HepG2 (cell line): ENCODE data around the gene VWA1. TPM values are rescaled to one million over a fixed set of nuclear protein-coding genes. Genes with fewer than 3 reads are reported as not detected.
"Not testable (repeated sequence)": the region's sequence is repeated elsewhere in the genome, so short reads cannot be mapped to it uniquely, and the experiment has no call there.

Experiments used
- ATAC-seq: fragments of 200-7000 bp; cut with Tn5 transposase; 3 replicates; pipeline ENCODE4 v1.9.1; 2020; ENCODE audit warnings: mild to moderate bottlenecking, moderate library complexity
- BruUV-seq: library from RNA; stranded (reverse); fragments of 400-500 nt; replicated peaks from 2 replicates; lab custom pipeline; 2021; lab: Mats Ljungman, UMichigan
- CTCF ChIA-PET: fragments of 300-600 bp; formaldehyde crosslinking; extraction: SDS; loops from one replicate; lab custom pipeline; 2021; ENCODE audit warnings: low total read pairs, inconsistent platforms, low intra/inter-chr PET ratio; lab: Yijun Ruan, JAX
- POLR2A ChIA-PET: fragments of 350-600 bp; sonication (Branson Sonifier 250); formaldehyde crosslinking; loops from one replicate; lab custom pipeline; 2020; ENCODE audit warnings: antibody characterized with exemption, inconsistent platforms; lab: Yijun Ruan, JAX
- DNase-seq: peaks from one replicate; pipeline ENCODE4 v3.0.0-alpha.2; 2015; ENCODE audit warnings: low spot score
- FAIRE-seq: peaks from 3 replicates; lab custom pipeline; 2011; peaks lifted over from hg19 to GRCh38; lab: Jason Lieb, UNC
- H2AFZ ChIP-seq: one replicate; pipeline ENCODE4 v1.6.1; 2011; ENCODE audit warnings: low read length, inconsistent platforms
- H3K27ac ChIP-seq: fragments of 300-600 bp; 3 replicates; pipeline ENCODE4 v1.8.0; 2011; ENCODE audit warnings: mixed run types, mild to moderate bottlenecking, mixed read lengths, low read length, inconsistent platforms; ENCODE audit not compliant: insufficient read depth; ENCODE audit errors: extremely low read length
- H3K27me3 ChIP-seq, 2 experiments: fragments of 200-600 bp in 1 of 2; 2 replicates in 1 of 2; 3 replicates in 1 of 2; pipeline versions ENCODE4 v1.6.0 to v1.8.0; 2011; ENCODE audit warnings: low read length in 2 of 2, mild to moderate bottlenecking in 2 of 2, moderate library complexity in 2 of 2, inconsistent platforms in 1 of 2; ENCODE audit not compliant: insufficient read depth in 2 of 2, control insufficient read depth in 1 of 2
- H3K36me3 ChIP-seq, 2 experiments: fragments of 200-600 bp in 1 of 2; replicated peaks in 1 of 2; 2 replicates in 1 of 2; 3 replicates in 1 of 2; pipeline versions ENCODE4 v1.5.1 to v1.8.0; 2011; ENCODE audit warnings: low read length in 2 of 2, inconsistent platforms in 1 of 2; ENCODE audit not compliant: insufficient read depth in 2 of 2, control insufficient read depth in 1 of 2
- H3K4me1 ChIP-seq: 2 replicates; pipeline ENCODE4 v1.5.1; 2012; ENCODE audit warnings: low read length, inconsistent platforms; ENCODE audit not compliant: insufficient read depth
- H3K4me2 ChIP-seq: 2 replicates; pipeline ENCODE4 v1.6.0; 2011; ENCODE audit warnings: low read depth, low read length, inconsistent platforms
- H3K4me3 ChIP-seq, 3 experiments: fragments of 200-600 bp in 1 of 3; sonication (generic), shearing (Covaris generic) in 1 of 3; replicated peaks in 1 of 3; 2 replicates each; pipeline ENCODE4 v1.5.1; 2011 to 2016; ENCODE audit warnings: low read length in 3 of 3, inconsistent platforms in 2 of 3, low read depth in 2 of 3, mild to moderate bottlenecking in 2 of 3, control low read depth in 1 of 3, mixed read lengths in 1 of 3; ENCODE audit not compliant: insufficient read depth in 1 of 3
- H3K79me2 ChIP-seq: one replicate; pipeline ENCODE4 v1.6.1; 2011; ENCODE audit warnings: low read length, inconsistent platforms; ENCODE audit not compliant: insufficient read depth
- H3K9ac ChIP-seq: 2 replicates; pipeline ENCODE4 v1.6.0; 2011; ENCODE audit warnings: mild to moderate bottlenecking, low read depth, low read length, inconsistent platforms; ENCODE audit not compliant: insufficient read depth
- H3K9me3 ChIP-seq: 2 replicates; pipeline ENCODE4 v1.5.1; 2012; ENCODE audit warnings: mild to moderate bottlenecking, low read length
- H4K20me1 ChIP-seq: 2 replicates; pipeline ENCODE4 v1.6.0; 2011; ENCODE audit warnings: inconsistent platforms, mild to moderate bottlenecking, low read length, moderate library complexity; ENCODE audit not compliant: insufficient read depth
- ETV5 ChIP-seq: IDR thresholded peaks from 2 replicates; pipeline ENCODE4 v1.6.1; 2018; ENCODE audit warnings: missing biosample characterization, missing genetic modification reagents, inconsistent platforms, borderline replicate concordance
- GATAD2A ChIP-seq: IDR thresholded peaks from 2 replicates; pipeline ENCODE4 v1.6.1; 2016
- ISX ChIP-seq: sonication (generic); formaldehyde crosslinking; conservative IDR thresholded peaks from 2 replicates; pipeline ENCODE4 v1.5.0; 2020; ENCODE audit warnings: missing genetic modification reagents
- KMT2B ChIP-seq: IDR thresholded peaks from 2 replicates; pipeline ENCODE4 v1.6.1; 2016; ENCODE audit warnings: missing genetic modification reagents, missing compliant biosample characterization
- ZBTB38 ChIP-seq: sonication (generic); formaldehyde crosslinking; IDR thresholded peaks from 2 replicates; pipeline ENCODE4 v1.5.1; 2020; ENCODE audit warnings: mild to moderate bottlenecking, missing genetic modification reagents
- ZNF282 ChIP-seq: fragments of 450-650 bp; IDR thresholded peaks from 2 replicates; pipeline ENCODE4 v1.6.1; 2018; ENCODE audit not compliant: partially characterized antibody
- ZNF354B ChIP-seq: sonication (generic); formaldehyde crosslinking; IDR thresholded peaks from 2 replicates; pipeline ENCODE4 v1.8.0; 2022; ENCODE audit warnings: mild to moderate bottlenecking, missing genetic modification reagents
- ZNF430 ChIP-seq: sonication (generic); formaldehyde crosslinking; IDR thresholded peaks from 2 replicates; pipeline ENCODE4 v1.9.0; 2021; ENCODE audit warnings: mild to moderate bottlenecking, missing genetic modification reagents
- WGBS: methylation state at CpG from one replicate; pipeline ENCODE4 v1.1.6; 2017; ENCODE audit warnings: low lambda C conversion rate; 5-methylcytosine and 5-hydroxymethylcytosine counted together
- in situ Hi-C: cut with HindIII; loops from 2 replicates; pipeline ENCODE4 v1.10.0; 2017; ENCODE audit warnings: low pct_unique_long_range_greater_than_20kb; ENCODE audit not compliant: extremely low pct_ligation_motif_present
- intact Hi-C: fragments of 100-400 bp; cut with micrococcal nuclease; formaldehyde crosslinking; loops from one replicate; pipeline ENCODE4 v1.10.0; 2022; ENCODE audit not compliant: unreplicated experiment
- polyA plus RNA-seq, 8 experiments: library from polyadenylated mRNA; depleted of rRNA in 3 of 8; stranded (reverse) in 7 of 8; unstranded in 1 of 8; fragments of >200 nt; fragmentation: Illumina TruSeq in 4 of 8; extraction: Trizol in 4 of 8; gene quantifications; 2 replicates each; pipeline versions ENCODE4 v1.2.1 to v1.2.3, GENCODE V29; 2011 to 2016; ENCODE audit warnings: low read depth in 4 of 8, missing spikeins in 1 of 8, mixed read lengths in 1 of 8; ENCODE audit not compliant: insufficient read depth in 1 of 8
- total RNA-seq, 5 experiments: library from RNA; depleted of rRNA; stranded (reverse); fragments of >200 nt; fragmentation: Illumina TruSeq; extraction: Trizol; gene quantifications; 2 replicates each; pipeline ENCODE4 v1.2.3, GENCODE V29; 2016; ENCODE audit warnings: low read depth in 1 of 5
- TF ChIP-seq, protein P1 (sequence below): IDR thresholded peaks from 2 replicates; pipeline ENCODE4 v1.6.1; 2016; ENCODE audit warnings: mild to moderate bottlenecking, missing biosample characterization, missing genetic modification reagents

VWA1 gene
- total and polyA plus RNA-seq, 2 of the 13 experiments (the other 11 are each of a cell fraction or from before 2014, with no cell fraction given) = 40.9 to 57.5 TPM

DNA sequence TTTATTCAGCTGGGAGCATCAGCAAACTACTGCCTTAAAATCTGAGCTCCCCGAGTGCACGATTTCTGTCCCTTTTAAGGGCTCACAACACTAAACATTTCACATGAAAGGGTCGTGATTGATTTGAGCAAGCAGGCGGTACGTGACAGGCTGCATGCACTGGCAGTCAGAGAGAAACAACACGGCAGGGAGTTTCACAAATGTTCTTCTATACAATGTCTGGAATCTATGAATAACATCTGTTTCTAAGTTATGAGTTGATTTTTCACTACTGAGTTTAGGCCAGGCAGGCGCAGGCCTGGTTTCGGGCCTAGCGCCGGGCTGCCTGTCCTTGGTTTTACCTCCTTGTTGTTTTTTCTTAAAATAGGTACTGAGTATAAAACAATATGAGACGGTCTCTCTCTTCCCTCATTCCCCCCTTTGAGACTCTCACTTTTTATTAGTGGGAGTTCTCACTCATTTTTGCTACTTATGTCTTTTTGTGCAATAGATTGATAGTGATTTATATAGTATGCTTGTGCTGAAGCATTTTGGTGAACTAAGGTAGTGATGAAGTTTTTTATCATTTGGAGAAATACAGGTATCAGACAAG, 23.1 kb upstream of the VWA1 start:
- POLR2A ChIA-PET = interaction anchor here (1.5 to 2.3 kb wide), 2 partner anchors 14 to 21 kb away, joined by 3 to 6 read pairs; partner anchors contain the start of gene CCNL2
- H2AFZ ChIP-seq, ATAC-seq, H3K9me3 ChIP-seq, intact Hi-C loops, H3K27me3 ChIP-seq, H3K4me3 ChIP-seq, CTCF ChIA-PET, in situ Hi-C loops, H3K36me3 ChIP-seq, H3K9ac ChIP-seq, H3K27ac ChIP-seq, H3K4me2 ChIP-seq, DNase-seq, BruUV-seq, FAIRE-seq: not testable (repeated sequence)
- Histone ChIP-seq H3K4me1 (peaks cover 32% of the 10 kb centered on the region), H3K79me2 (peaks cover 18% of the 10 kb centered on the region), H4K20me1 (peaks cover 18% of the 10 kb centered on the region; the same call in 1 of the 2 replicates)
- 84% methylated on average over 11 of the region's 11 CpGs for WGBS

DNA sequence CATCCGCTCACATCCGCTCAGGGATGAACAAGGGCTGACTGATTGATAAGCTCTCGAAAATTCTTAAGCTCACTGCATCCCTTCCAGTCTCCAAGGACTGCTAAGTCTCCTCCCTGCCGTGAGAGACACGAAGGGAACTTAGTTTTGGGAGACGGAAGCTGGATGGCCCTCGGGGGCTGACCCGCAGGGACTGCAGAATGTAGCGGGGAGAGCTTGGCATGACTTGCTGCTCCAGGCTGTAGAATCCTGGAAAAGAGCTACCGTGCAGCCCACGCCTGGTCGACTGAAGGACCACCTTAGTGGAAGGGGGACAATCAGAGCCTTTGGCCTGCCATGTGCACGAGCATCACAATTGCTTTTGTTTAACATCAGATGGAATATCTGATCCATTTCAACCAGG, 19.7 kb upstream of the VWA1 start:
- intact Hi-C loops (no loop called here), in situ Hi-C loops (no loop called here)
- H4K20me1 ChIP-seq = no peaks in the 10 kb centered on the region
- H3K9ac ChIP-seq = no peak overlapping the region
- no peak overlapping the region for H2AFZ ChIP-seq
- FAIRE-seq (no peak), ATAC-seq (no peak), DNase-seq (no peak)
- H3K4me1 ChIP-seq = peaks cover 38% of the 10 kb centered on the region
- H3K27me3 ChIP-seq = no peaks in the 10 kb centered on the region
- no peak overlapping the region for H3K4me2 ChIP-seq
- no peaks in the 10 kb centered on the region for H3K36me3 ChIP-seq
- no peaks in the 10 kb centered on the region for H3K9me3 ChIP-seq
- H3K27ac ChIP-seq = no peak overlapping the region
- POLR2A ChIA-PET = interaction anchor here (1.1 to 1.8 kb wide), 5 partner anchors 8 to 40 kb away, joined by 4 to 8 read pairs (median 4); no protein-coding TSS in a partner anchor
- no peak overlapping the region for H3K4me3 ChIP-seq
- BruUV-seq = no TSS peak
- TF ChIP-seq ZNF282 (no peak), KMT2B (CRISPR knock-in tag) (no peak), ISX (no peak), ZNF430 (CRISPR knock-in tag) (no peak), ZNF354B (no peak), ETV5 (CRISPR knock-in tag) (no peak), ZBTB38 (CRISPR knock-in tag) (0 out of 2 replicates have a peak, but pooled peaks have one; percentile 26), GATAD2A (CRISPR knock-in tag) (no peak)
- TF ChIP-seq, protein P1, sequence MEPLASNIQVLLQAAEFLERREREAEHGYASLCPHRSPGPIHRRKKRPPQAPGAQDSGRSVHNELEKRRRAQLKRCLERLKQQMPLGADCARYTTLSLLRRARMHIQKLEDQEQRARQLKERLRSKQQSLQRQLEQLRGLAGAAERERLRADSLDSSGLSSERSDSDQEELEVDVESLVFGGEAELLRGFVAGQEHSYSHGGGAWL (CRISPR knock-in tag) = no peak
- H3K79me2 ChIP-seq = peaks cover 9% of the 10 kb centered on the region
- CTCF ChIA-PET = no interaction called here
- 91% methylated on average over 13 of the region's 13 CpGs for WGBS
